Measurements from ENCODE around the gene LYPD5.
A peak's percentile ranks its signal among the peaks of the same experiment; 100 is the strongest.
"Not testable (repeated sequence)": the region's sequence is repeated elsewhere in the genome, so short reads cannot be mapped to it uniquely, and the experiment has no call there.

Gene LYPD5, protein sequence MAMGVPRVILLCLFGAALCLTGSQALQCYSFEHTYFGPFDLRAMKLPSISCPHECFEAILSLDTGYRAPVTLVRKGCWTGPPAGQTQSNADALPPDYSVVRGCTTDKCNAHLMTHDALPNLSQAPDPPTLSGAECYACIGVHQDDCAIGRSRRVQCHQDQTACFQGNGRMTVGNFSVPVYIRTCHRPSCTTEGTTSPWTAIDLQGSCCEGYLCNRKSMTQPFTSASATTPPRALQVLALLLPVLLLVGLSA

DNA sequence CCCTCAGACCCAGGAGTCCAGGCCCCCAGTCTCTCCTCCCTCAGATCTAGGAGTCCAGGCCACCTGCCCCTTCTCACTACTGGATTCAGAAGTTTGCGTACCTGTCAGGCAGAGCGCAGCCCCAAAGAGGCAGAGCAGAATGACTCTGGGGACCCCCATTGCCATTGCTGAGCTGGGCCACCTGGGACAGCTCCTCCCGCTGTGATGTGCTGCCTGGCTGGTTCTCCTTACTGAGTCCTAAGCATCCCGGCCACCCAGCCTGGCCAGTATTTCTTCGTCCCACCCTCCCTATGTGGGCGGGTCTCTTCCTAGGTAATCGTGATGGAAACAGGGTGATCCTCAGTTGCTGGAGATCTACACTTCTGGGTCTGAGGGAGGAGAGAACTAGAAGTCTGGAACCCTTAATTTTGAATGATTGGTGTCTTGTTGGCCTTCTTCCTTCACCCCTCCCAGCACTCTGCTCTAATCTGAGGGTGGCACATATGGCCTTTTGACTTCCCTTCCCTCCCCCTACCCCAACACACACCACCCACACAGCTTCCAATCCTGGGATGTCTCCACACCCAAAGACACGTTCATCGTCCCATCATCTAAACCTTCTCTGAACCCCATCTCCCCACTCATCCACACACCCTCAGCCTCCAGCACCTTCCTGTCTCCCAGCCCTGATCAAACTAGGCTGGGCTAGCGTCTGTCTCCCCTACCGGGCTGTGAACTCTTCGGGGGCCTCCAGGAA lies at the start of gene LYPD5:
LYPD5 (minus strand) TSS at position 232 of the 736 bp plus-strand sequence; CDS start at position 165, 67 bp downstream.
- DNase-seq (ENCODE audit: low spot score) = no peak

DNA sequence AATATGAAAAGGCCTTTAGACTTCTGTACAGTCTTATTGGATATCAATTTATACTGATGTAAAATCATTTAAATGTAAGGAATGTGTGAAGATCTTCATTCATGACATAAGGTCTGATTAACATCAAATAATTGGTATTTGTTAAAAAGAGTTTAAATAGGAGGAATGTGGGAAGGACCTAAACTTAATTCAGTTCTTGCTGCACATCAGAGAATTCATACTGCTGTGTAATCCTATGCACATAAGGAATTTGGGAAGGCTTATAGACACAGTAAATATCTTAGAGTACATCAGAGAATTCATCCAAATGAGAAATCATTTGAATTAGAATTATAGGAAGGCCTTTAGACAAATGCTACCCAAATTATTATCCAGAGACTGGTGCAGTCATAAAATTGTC lies 46.6 kb upstream of the LYPD5 start:
- DNase-seq (ENCODE audit: low spot score) = no peak

DNA sequence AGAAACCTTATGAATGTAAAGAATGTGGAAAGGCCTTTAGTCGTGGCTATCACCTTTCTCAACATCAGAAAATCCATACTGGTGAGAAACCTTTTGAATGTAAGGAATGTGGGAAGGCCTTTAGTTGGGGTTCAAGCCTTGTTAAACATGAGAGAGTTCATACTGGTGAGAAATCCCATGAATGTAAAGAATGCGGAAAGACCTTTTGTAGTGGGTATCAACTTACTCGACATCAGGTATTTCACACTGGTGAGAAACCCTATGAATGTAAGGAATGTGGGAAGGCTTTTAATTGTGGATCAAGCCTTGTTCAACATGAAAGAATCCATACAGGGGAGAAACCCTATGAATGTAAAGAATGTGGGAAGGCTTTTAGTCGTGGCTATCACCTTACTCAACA lies 45.6 kb upstream of the LYPD5 start:
- DNase-seq (ENCODE audit: low spot score) = no peak

DNA sequence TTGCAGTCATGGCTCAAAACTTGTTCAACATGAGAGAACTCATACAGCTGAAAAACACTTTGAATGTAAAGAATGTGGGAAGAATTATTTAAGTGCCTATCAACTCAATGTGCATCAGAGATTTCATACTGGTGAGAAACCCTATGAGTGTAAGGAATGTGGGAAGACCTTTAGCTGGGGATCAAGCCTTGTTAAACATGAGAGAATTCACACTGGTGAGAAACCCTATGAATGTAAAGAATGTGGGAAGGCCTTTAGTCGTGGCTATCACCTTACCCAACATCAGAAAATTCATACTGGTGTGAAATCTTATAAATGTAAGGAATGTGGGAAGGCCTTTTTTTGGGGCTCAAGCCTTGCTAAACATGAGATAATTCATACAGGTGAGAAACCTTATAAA lies 45.0 kb upstream of the LYPD5 start:
- DNase-seq (ENCODE audit: low spot score) = no peak

DNA sequence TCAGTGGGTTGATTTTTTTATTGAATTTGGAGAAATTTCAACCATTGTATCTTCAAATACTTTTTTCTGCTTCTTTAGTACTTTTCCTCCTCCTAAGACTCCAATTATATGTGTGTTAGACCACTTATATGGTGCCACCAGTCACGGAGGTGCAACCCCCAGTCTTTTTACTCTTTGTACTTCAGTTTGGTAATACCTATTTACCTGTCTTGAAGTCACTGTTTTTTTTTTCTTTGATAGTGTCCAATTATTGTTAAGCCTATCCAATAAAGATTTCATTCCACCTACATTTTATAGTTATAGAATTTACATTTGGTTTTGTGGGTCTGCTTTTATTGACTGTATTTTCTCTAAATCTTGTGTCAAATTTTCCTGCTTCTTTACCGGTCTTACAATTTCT lies 39.8 kb upstream of the LYPD5 start:
- no peak for DNase-seq (ENCODE audit: low spot score)

DNA sequence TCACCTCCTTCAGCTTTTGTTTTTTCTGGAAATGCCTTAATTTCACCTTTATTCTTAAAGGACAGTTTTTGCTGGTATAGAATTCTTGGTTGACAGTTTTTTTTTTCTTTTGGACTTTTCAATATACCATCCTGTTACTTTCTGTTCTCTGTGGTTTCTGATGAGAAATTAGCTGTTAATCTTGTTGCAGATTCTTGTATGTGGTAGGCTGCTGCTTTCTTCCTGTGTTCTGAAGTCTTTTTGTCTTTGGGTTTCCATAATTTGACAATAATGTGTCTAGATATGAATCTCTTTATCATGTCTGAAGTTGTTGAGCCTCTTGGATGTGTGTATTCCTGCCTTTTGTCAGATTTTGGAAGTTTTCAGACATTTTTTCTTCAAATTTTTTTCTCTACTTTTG lies 36.9 kb upstream of the LYPD5 start:
- DNase-seq (ENCODE audit: low spot score) = no peak

DNA sequence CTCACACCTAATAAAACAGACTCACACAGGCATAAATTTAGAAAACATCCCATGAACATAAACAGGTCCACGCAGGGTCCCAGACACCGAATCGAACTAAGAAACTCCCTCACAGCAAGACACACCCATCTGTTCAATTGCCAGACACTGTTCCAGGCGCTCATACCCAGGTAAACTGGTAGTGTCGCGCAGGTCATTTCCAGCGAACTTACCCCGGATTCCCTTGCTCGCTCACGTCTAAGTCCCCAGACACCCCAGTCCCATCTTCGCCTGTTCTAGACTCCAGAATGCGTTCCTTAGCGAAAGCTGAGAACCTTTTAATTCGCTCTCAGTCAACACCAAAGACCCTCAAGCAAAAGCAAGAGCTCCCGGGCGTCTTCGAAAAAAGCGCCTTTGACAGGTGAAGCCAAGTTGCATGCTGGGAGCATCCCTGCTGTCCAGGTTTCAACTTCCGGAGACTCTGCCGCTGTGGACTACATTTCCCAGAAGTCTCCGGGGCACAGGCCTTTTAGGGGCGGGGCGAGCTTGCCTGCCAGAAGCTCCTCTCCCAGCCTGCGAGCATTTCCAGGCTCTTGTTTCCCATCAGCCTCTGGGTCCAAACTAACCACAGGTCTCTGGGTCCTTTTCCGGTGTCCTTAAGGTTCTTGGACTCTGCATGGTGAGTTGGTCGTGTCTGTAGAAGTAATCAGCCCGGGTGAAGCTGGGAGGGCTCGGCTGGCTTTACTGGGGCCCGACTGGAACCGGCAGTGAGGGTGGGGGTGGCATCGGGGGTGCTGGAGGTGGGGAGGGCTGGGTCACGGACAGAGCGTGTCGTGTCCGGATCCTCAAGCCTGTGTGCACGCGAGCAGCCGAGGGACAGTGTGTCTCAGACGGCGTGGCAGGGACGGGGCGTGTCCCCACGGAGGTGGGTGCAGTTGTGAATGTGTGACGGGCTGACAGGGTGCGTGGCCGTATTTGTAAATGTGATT lies 24.8 kb upstream of the LYPD5 start, which contains the start of gene ZNF283:
ZNF283 (plus strand) TSS at position 535 of the 968 bp plus-strand sequence. CDS start 6,184 bp downstream, outside the sequence.
- DNase-seq (ENCODE audit: low spot score) = peak; percentile 90

DNA sequence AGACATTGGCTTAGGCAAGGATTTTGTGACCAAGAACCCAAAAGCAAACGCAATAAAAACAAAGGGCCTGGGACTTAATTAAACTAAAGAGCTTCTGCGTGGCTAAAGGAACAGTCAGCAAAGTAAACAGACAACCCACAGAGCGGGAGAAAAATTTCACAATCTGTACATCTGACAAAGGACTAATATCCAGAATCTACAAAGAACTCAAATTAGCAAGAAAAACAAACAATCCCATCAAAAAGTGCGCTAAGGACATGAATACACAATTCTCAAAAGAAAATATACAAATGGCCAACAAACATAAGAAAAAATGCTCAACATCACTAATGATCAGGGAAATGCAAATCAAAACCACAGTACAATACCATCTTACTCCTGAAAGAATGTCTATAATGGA lies 22.3 kb upstream of the LYPD5 start:
- not testable (repeated sequence) for DNase-seq (ENCODE audit: low spot score)

- not testable (repeated sequence) for DNase-seq (ENCODE audit: low spot score)
These were observed 21.6 kb upstream of the LYPD5 start for GRCh38 chr19:43823856-43824255.

DNA sequence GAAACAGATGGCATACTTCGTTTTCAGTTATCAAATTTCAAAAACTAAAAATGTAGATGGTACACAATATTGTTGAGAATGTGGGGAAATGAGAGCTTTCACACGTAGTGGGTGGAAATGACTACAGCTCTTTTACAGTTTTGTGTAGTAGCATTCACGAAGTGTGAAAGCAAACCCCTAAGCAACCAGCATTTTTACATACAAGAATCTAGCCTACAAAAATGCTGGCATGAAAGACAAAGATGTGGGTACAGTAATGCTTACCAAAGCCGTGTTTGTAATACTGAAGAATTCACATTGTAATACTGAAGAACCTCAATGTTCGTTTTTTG lies 18.6 kb upstream of the LYPD5 start:
- DNase-seq (ENCODE audit: low spot score) = no peak

DNA sequence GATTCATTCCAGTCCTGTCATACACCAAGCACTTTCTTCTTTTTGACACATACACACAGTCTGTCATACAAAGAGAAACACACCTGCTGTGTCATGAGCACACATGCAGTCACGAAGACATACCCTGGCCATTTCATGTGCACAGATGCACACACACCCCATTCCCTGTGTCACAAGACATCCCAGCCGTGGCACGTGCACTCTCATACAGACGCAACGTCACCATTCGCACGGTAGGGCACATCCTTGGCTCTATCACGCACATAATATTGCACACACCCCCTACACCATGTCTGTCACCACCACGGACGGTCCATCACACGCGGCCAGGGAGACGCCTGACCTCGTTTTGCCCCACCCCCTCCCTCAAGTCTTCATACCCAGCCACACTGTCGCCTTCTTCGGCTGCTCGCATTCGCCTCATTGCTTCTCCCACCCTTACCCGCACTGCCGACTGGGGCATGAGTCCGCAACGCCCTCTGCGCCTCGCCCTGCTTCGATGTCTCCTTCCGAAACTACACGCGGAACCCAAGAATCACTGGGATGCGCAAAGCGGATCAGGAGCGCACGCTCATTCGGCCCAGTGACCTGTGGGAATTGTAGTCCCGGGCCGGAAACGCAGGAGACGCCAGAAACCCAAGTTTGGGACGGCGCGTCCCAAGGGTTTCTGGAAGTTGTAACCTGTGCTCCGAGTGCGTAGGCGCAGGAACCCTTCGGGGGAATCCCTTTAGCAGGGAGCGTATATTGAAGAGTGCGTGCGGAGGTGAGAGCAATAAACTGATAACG lies 18.0 kb upstream of the LYPD5 start:
- DNase-seq (ENCODE audit: low spot score) = peak; percentile 42

- no peak for DNase-seq (ENCODE audit: low spot score)
These were observed 16.3 kb upstream of the LYPD5 start for GRCh38 chr19:43818500-43818899.

GRCh38 chr19:43817454-43817853 lies 15.2 kb upstream of the LYPD5 start:
- not testable (repeated sequence) for DNase-seq (ENCODE audit: low spot score)

DNA sequence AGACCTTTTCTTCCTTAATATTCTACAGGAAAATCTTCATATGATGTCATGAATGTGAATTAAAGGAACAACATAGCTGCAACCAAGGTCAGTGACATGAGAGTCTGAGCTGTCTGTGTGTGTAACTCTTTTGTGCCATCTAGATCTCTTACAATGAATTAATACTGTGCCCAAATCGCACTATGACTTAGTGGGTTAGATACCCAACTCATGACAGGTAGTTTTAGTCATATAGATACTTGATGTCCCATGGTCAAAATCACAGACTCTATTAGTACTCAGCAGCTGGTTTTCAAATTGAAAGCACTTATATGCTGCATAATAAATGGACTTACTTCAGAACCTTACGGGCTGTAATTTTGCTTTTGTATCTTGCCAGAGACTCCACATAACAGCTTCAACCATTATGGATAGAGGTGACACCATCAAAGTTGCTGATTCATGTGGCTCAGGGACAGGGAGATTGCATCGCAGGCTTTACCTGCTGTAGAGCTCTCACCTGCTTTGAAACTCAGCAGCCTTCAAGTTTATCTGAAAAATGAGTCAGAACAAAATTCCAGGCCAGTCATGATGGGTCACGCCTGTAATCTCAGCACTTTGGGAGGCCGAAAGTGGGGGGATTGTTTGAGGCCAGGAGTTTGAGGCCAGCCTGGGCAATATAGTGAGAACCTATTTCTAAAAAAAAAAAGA lies 12.6 kb upstream of the LYPD5 start:
- DNase-seq (ENCODE audit: low spot score) = no peak

DNA sequence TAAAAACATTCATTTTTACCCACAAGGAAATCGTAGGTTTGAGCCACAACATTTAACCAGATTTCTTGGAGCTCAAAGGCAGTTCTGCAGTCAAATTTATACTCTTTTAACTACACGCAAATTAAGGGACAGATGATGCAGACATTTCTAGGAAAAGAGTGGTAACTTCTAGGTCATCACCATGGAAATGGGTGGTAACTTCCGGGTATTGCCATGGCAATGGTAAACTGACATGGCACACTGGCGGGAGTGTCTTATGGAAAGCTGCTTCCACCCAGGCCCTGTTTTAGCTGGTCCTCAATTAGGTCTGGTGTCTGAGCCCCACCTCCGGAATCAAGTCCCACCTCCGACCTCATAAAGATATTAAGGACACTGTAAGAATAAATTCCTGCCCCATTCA lies 10.4 kb upstream of the LYPD5 start:
- DNase-seq (ENCODE audit: low spot score) = no peak

DNA sequence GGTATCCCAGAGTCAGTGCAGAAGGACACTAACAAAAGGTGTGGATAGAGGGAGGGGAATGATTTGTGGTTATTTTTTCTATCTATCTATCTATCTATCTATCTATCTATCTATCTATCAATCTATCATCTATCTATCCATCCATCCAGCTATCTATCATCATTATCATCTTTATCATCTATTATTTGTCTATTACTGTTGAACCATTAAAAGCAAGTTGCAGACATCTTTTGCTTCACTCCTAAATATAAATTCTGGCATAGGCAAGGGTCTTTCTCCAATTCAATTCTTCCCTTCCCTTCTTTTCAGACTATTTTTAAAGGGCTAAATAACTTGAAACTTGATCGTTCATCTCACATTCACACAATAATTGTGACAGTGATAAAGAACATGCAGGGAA lies 10.0 kb upstream of the LYPD5 start:
- no peak for DNase-seq (ENCODE audit: low spot score)

- no peak for DNase-seq (ENCODE audit: low spot score)
These were observed 9.6 kb upstream of the LYPD5 start for GRCh38 chr19:43811837-43812236.

- DNase-seq (ENCODE audit: low spot score) = no peak
These were observed 7.8 kb upstream of the LYPD5 start for GRCh38 chr19:43809762-43810696.

- DNase-seq (ENCODE audit: low spot score) = no peak
These were observed 5.4 kb upstream of the LYPD5 start for GRCh38 chr19:43807651-43808050.

DNA sequence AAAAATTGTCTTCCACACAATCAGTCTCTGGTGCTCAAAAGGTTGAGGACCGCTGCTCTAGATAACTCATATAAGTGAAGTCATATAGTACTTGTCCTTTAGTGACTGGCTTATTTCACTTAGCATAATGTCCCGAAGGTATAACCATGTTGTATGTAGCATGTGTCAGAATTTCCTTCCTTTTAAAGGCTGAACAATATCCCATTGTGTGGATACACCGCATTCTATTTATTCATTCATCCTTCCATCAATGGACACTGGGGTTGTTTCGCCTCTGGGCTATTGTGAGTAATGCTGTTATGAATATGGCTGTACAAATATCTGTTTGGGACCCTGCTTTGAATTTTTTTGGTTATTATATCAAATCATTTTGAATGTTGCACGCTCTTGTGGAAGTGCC lies 4.6 kb upstream of the LYPD5 start:
- DNase-seq (ENCODE audit: low spot score) = no peak
